Caco-2 (cell line): Measurements from ENCODE around the gene GNG7. TPM values are rescaled to one million over a fixed set of nuclear protein-coding genes. Genes with fewer than 3 reads are reported as not detected.
A peak's percentile ranks its signal among the peaks of the same experiment; 100 is the strongest.
"Not testable (repeated sequence)": the region's sequence is repeated elsewhere in the genome, so short reads cannot be mapped to it uniquely, and the experiment has no call there.

Experiments
- BruUV-seq: library from RNA; stranded (reverse); fragments of 400-500 nt; replicated peaks from 2 replicates; lab custom pipeline; 2021; lab: Mats Ljungman, UMichigan
- CTCF ChIA-PET: fragments of 300-600 bp; sonication (Branson Sonifier 250); formaldehyde crosslinking; loops from one replicate; lab custom pipeline; 2022; ENCODE audit warnings: antibody characterized with exemption; lab: Charles Lee
- POLR2A ChIA-PET: fragments of 300-600 bp; sonication (Branson Sonifier 250); formaldehyde crosslinking; loops from one replicate; lab custom pipeline; 2022; ENCODE audit warnings: antibody characterized with exemption; lab: Charles Lee
- DNase-seq, 2 experiments: peaks; one replicate each; pipeline versions ENCODE4 v3.0.0 to v3.0.0-alpha.2; 2020 to 2022
- H3K27me3 ChIP-seq: replicated peaks from 2 replicates; pipeline ENCODE4 v1.6.0; 2011; ENCODE audit warnings: low read length; ENCODE audit not compliant: control insufficient read depth, insufficient read depth
- H3K36me3 ChIP-seq: 2 replicates; pipeline ENCODE4 v1.5.1; 2011; ENCODE audit warnings: low read length; ENCODE audit not compliant: control insufficient read depth, insufficient read depth
- H3K4me1 ChIP-seq: fragments of 250-450 bp; sonication (Bioruptor Pico); 2 replicates; pipeline ENCODE4 v1.5.1; 2020; ENCODE audit warnings: mild to moderate bottlenecking
- H3K4me3 ChIP-seq: 2 replicates; pipeline ENCODE4 v1.5.1; 2011; ENCODE audit warnings: low read depth, mild to moderate bottlenecking, control low read depth, low read length
- H3K9me3 ChIP-seq: fragments of 250-450 bp; sonication (Bioruptor Pico); 2 replicates; pipeline ENCODE4 v1.5.1; 2020; ENCODE audit warnings: mild to moderate bottlenecking, moderate library complexity
- H3K27ac Mint-ChIP-seq: one replicate; pipeline ENCODE4 v1.8.0; 2022; ENCODE audit warnings: mixed read lengths; ENCODE audit not compliant: unreplicated experiment
- H3K27me3 Mint-ChIP-seq: one replicate; pipeline ENCODE4 v1.8.0; 2022; ENCODE audit warnings: mixed read lengths; ENCODE audit not compliant: insufficient read depth, unreplicated experiment
- H3K36me3 Mint-ChIP-seq: one replicate; pipeline ENCODE4 v1.8.0; 2022; ENCODE audit warnings: mild to moderate bottlenecking, mixed read lengths; ENCODE audit not compliant: insufficient read depth, unreplicated experiment
- H3K4me1 Mint-ChIP-seq: one replicate; pipeline ENCODE4 v1.8.0; 2022; ENCODE audit warnings: low read depth, mixed read lengths; ENCODE audit not compliant: unreplicated experiment
- H3K4me3 Mint-ChIP-seq: one replicate; pipeline ENCODE4 v1.8.0; 2022; ENCODE audit warnings: mild to moderate bottlenecking, moderate library complexity, mixed read lengths; ENCODE audit not compliant: unreplicated experiment
- H3K9me3 Mint-ChIP-seq: one replicate; pipeline ENCODE4 v1.8.0; 2022; ENCODE audit warnings: mixed read lengths; ENCODE audit not compliant: unreplicated experiment
- CTCF ChIP-seq, 2 experiments: fragments of 200-600 bp in 1 of 2; IDR thresholded peaks; 1 replicate in 1 of 2; 2 replicates in 1 of 2; pipeline versions ENCODE4 v1.5.1 to v1.8.0; 2011 to 2022; ENCODE audit warnings: antibody characterized with exemption in 1 of 2, control low read depth in 1 of 2, inconsistent platforms in 1 of 2, low read depth in 1 of 2, low read length in 1 of 2, mild to moderate bottlenecking in 1 of 2, moderate library complexity in 1 of 2; ENCODE audit not compliant: insufficient read depth in 1 of 2, severe bottlenecking in 1 of 2, unreplicated experiment in 1 of 2
- intact Hi-C: fragments of 100-400 bp; cut with micrococcal nuclease; formaldehyde crosslinking; loops from one replicate; pipeline ENCODE4 v1.10.0; 2022; ENCODE audit not compliant: unreplicated experiment
- total RNA-seq: library from RNA; stranded (reverse); gene quantifications from 2 replicates; pipeline ENCODE4 v1.2.3, GENCODE V29; 2022

GNG7 gene
- total RNA-seq, 1 experiment from 2014 or later: 0.43 TPM

GRCh38 chr19:2540251-2540645 lies 162.2 kb downstream of the GNG7 start:
- H3K4me3 ChIP-seq: peak overlapping the region; percentile 27
- no peaks in the 10 kb centered on the region for H3K9me3 ChIP-seq
- TSS peak; percentile 85 for BruUV-seq
- ChIA-PET POLR2A (interaction anchor here (0.5 to 4.7 kb wide), 8 partner anchors 11 to 273 kb away, joined by 3 to 139 read pairs (median 4); partner anchors contain the start of genes GADD45B and LMNB2), CTCF (interaction anchor here (0.9 to 2.0 kb wide), 5 partner anchors 11 to 71 kb away, joined by 4 to 9 read pairs (median 8); partner anchors contain the start of gene GADD45B)
- intact Hi-C loops: loop anchor here (1.0 to 10.0 kb wide), 4 partner anchors 39 to 1245 kb away; no protein-coding TSS in a partner anchor
- Mint-ChIP-seq H3K9me3 (no peaks in the 10 kb centered on the region), H3K27ac (peak overlapping the region; percentile 95), H3K27me3 (no peaks in the 10 kb centered on the region), H3K4me1 (peaks cover 32% of the 10 kb centered on the region), H3K36me3 (peaks cover 30% of the 10 kb centered on the region), H3K4me3 (peak overlapping the region; percentile 52)
- no peaks in the 10 kb centered on the region for H3K27me3 ChIP-seq
- no peaks in the 10 kb centered on the region for H3K36me3 ChIP-seq
- DNase-seq: no peak
- peaks cover 56% of the 10 kb centered on the region for H3K4me1 ChIP-seq
- no peak for TF ChIP-seq CTCF (IDR thresholded peaks at IDR 0.05; ENCODE audit: insufficient read depth in 1 of 2, low read depth in 1 of 2, low read length in 1 of 2, severe bottlenecking in 1 of 2, unreplicated experiment in 1 of 2)

GRCh38 chr19:2538096-2538757 lies 164.3 kb downstream of the GNG7 start:
- intact Hi-C loops: no loop called here
- Histone ChIP-seq H3K4me3 (no peak overlapping the region), H3K4me1 (peaks cover 57% of the 10 kb centered on the region), H3K36me3 (no peaks in the 10 kb centered on the region), H3K27me3 (no peaks in the 10 kb centered on the region), H3K9me3 (no peaks in the 10 kb centered on the region)
- Mint-ChIP-seq H3K27me3 (no peaks in the 10 kb centered on the region), H3K4me1 (peaks cover 39% of the 10 kb centered on the region), H3K9me3 (no peaks in the 10 kb centered on the region), H3K36me3 (peaks cover 27% of the 10 kb centered on the region), H3K27ac (peak overlapping the region; percentile 59), H3K4me3 (no peak overlapping the region)
- POLR2A ChIA-PET: interaction anchor here (0.6 kb wide), 1 partner anchor 317 kb away, joined by 4 read pairs; no protein-coding TSS in a partner anchor
- no peak for DNase-seq
- CTCF ChIA-PET: no interaction called here
- BruUV-seq: no TSS peak
- TF ChIP-seq CTCF (IDR thresholded peaks at IDR 0.05; ENCODE audit: insufficient read depth in 1 of 2, low read depth in 1 of 2, low read length in 1 of 2, severe bottlenecking in 1 of 2, unreplicated experiment in 1 of 2): no peak

GRCh38 chr19:2537584-2537983 lies 164.9 kb downstream of the GNG7 start:
- peaks cover 26% of the 10 kb centered on the region for H3K36me3 Mint-ChIP-seq
- H3K4me1 Mint-ChIP-seq: peaks cover 37% of the 10 kb centered on the region
- BruUV-seq, H3K27me3 ChIP-seq, POLR2A ChIA-PET, intact Hi-C loops, DNase-seq, H3K36me3 ChIP-seq, H3K4me3 Mint-ChIP-seq, H3K4me3 ChIP-seq, H3K27me3 Mint-ChIP-seq, H3K9me3 ChIP-seq, CTCF ChIA-PET, H3K9me3 Mint-ChIP-seq: not testable (repeated sequence)
- H3K27ac Mint-ChIP-seq: peak overlapping the region; percentile 59
- peaks cover 55% of the 10 kb centered on the region for H3K4me1 ChIP-seq
